Activated naive CD8-positive, alpha-beta T cell treated with anti-CD3 and anti-CD28 coated beads, Interleukin-2, amount 50 U/mL, for 16 hours (primary cell): ENCODE results near the gene TTLL9.
A peak's percentile ranks its signal among the peaks of the same experiment; 100 is the strongest.

Experiments used
- DNase-seq: peaks from one replicate; pipeline ENCODE4 v3.0.0-alpha.2; 2020; ENCODE audit warnings: low read depth, low spot score

TTLL9 gene

GRCh38 chr20:31879143-31879987 is 8.9 kb downstream of the TTLL9 start:
- DNase-seq, result peak; percentile 62

- DNase-seq, result no peak
Observed at GRCh38 chr20:31881945-31882344, 11.5 kb downstream of the TTLL9 start.

- DNase-seq, result no peak
Observed at GRCh38 chr20:31883829-31884228, 13.4 kb downstream of the TTLL9 start.

- no peak for DNase-seq
Observed at GRCh38 chr20:31890646-31891045, 20.2 kb downstream of the TTLL9 start.

DNA sequence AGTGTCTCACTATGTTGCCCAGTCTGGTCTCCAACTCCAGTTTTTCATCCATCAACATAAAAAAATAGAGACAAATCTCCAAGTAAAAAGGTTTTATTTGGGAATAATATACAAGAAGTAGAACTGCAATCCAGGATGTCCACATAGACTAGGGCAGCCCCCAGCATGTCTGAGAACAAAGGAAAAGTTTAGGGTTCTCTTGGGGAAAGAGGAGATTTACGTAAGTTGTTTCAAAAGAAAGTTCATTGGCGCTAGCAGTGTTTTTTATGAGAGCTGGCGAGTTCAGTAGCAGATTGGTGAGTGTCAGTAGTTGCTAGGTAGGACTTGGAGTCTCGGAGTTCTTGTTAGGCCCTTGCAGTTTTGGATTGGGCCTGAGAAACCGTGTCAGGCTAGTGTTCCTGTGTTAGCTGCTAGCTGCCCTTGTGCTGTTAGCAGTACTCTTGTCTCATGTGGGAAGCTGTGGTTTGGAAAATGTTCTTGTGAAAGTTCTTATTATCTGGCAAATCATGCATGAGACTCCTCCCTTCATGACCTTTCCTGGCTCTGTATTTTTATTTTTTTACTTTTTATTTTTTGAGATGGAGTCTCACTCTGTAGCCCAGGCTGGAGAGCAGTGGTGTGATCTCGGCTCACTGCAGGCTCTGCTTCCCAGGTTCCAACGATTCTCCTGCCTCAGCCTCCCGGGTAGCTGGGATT is 24.7 kb downstream of the TTLL9 start:
- DNase-seq, result no peak

DNA sequence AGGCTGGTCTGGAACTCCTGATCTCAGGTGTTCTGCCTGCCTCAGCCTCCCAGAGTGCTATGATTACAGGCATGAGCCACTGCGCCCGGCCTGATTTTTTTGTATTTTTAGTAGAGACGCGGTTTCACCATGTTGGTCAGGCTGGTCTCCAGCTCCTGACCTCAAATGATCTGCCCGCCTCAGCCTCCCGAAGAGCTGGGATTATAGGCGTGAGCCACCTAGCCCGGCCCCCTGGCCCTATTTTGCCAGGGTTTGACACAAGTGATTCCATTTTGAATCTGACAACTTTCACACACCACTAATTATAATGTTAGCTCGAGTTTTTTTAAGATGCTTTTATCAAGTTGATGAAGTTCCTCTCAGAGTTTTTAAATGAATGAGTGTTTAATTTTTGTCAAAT is 25.6 kb downstream of the TTLL9 start:
- DNase-seq, result no peak

GRCh38 chr20:31897541-31897940 is 27.1 kb downstream of the TTLL9 start:
- no peak for DNase-seq

GRCh38 chr20:31901615-31902014 is 31.2 kb downstream of the TTLL9 start:
- no peak for DNase-seq

GRCh38 chr20:31903627-31904386 is 33.4 kb downstream of the TTLL9 start:
- no peak for DNase-seq

GRCh38 chr20:31906001-31906400 is 35.6 kb downstream of the TTLL9 start:
- no peak for DNase-seq

DNA sequence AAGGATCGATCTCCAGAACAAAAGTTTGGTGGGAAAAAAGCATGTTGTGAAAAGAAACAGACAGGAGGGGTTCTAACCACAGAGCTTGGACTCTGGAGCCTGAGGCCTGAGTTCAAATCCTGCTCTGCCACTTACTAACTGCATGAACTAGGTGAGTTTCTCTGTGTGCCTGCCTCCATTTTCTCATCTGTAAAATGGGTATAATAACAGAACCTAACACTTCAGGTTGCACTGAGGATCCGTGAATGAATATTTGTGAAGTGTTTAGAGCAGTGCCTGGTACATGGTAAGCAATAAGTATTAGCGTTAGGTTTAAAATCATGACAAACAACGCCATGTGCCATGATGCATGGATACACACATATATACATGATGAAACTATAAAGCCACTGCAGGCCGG is 36.6 kb downstream of the TTLL9 start:
- no peak for DNase-seq

- DNase-seq, result no peak
Observed at GRCh38 chr20:31908016-31908415, 37.6 kb downstream of the TTLL9 start.

- no peak for DNase-seq
Observed at GRCh38 chr20:31908424-31908823, 38.0 kb downstream of the TTLL9 start.

DNA sequence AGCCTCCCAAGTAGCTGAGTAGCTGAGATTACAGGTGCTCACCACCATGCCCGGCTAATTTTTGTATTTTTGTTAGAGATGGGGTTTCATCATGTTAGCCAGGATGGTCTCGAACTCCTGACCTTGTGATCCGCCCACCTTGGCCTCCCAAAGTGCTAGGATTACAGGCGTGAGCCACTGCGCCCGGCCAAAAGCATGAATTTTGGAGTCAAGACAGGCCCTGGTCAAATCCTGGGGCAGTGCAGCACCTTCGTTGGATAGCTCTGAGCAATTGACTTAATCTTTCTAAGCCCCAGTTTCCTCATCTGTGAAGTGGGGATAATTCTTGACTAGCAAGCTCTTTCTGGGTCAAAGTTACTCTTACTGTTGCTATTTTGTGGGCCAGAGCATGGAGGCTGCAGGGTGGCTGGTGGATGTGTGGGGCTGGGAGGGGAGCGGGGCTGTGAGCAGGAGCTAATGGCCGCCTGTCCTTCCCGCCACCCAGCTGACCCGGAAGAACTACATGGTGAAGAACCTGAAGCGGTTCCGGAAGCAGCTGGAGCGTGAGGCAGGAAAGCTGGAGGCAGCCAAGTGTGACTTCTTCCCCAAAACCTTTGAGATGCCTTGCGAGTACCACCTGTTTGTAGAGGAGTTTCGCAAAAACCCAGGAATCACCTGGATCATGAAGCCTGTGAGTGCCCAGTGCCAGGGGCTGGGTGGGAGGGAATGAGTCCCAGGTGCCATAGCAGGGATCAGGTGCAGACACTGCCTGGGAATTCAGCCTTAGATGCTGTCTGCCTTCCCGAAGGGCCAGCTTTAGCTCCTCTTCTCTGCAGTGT is 39.0 kb downstream of the TTLL9 start:
- no peak for DNase-seq

- no peak for DNase-seq
Observed at GRCh38 chr20:31910071-31910803, 39.8 kb downstream of the TTLL9 start.

GRCh38 chr20:31913431-31914157 is 43.2 kb downstream of the TTLL9 start:
- no peak for DNase-seq

GRCh38 chr20:31914170-31914569 is 43.7 kb downstream of the TTLL9 start:
- no peak for DNase-seq

DNA sequence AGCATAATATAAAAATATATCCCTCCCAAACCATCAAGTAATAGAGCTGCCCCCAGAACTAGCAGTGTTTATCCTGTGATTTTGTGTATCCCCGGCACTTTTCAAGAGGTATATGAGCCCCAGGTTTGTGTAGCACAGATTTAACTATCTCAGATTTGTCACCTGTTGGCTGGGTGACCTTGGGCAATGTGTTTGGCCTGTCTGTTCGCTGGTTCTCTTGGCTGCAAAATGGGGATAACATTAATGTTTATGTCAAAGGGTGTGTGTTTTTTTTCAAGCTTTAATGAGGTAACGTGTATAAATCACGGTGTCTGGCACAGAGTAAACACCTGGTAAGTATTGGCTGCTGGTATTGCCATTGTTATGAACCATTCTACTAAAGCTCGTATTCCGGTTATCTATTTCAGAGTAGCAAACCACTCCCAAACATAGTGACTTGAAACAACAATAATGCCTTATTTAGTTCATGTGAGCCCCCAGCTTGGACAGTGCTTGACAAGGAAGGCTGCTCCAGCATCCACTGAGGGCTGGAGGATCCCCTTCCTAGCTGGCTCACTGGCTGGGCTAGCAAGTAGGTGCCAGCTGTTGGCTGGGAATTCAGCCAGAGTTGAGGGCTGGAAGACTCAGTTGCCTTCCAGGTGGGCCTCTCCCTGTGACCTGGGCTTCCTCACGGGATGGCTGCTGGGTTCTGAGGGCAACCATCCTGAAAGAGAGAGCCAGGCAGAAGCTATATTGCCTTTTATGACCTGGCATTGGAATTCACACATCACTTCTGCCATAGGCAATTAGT is 45.3 kb downstream of the TTLL9 start:
- DNase-seq, result no peak

DNA sequence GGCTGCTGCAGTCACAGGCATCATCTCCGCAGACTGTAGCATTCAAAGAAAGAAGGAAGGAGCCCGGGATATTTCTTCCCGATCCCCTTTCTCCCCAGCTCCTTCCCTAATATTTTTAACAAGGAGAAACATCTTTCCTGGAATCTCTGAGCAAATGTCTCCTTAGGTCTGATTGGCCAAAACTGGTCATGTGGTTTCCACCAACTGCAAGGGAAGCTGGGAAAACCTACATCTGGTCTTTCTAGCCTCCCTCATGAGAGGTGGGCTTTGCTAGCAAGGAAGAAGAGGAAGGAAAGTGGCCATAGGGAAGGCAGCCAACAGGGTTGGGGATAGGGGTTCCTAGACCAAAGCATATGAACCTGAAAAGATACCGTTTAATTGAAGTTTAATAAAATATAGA is 46.3 kb downstream of the TTLL9 start:
- DNase-seq, result no peak
